Immature natural killer cell (primary cell): ENCODE measurements around the gene BST2. TPM values are rescaled to one million over a fixed set of nuclear protein-coding genes. Genes with fewer than 3 reads are reported as not detected.

Experiments used
- DNase-seq, 3 donors: peaks; one replicate each; pipeline ENCODE4 v3.0.0; 2022; ENCODE audit warnings: mixed read lengths in 1 of 3
- H3K27ac Mint-ChIP-seq, 6 donors: one replicate each; pipeline ENCODE4 v1.8.0; 2020; ENCODE audit warnings: mixed read lengths in 6 of 6, mild to moderate bottlenecking in 5 of 6, inconsistent platforms in 4 of 6, moderate library complexity in 3 of 6
- H3K27me3 Mint-ChIP-seq, 3 donors: one replicate each; pipeline ENCODE4 v1.8.0; 2020 to 2021; ENCODE audit warnings: low read depth in 3 of 3, mild to moderate bottlenecking in 3 of 3, mixed read lengths in 3 of 3, moderate library complexity in 3 of 3, inconsistent platforms in 1 of 3
- H3K36me3 Mint-ChIP-seq, 3 donors: one replicate each; pipeline ENCODE4 v1.8.0; 2020; ENCODE audit warnings: mixed read lengths in 3 of 3, inconsistent platforms in 2 of 3, mild to moderate bottlenecking in 2 of 3
- H3K4me1 Mint-ChIP-seq, 2 donors: one replicate each; pipeline ENCODE4 v1.8.0; 2020; ENCODE audit warnings: inconsistent platforms in 2 of 2, mild to moderate bottlenecking in 2 of 2, mixed read lengths in 2 of 2, moderate library complexity in 1 of 2
- H3K4me3 Mint-ChIP-seq, 5 donors: one replicate each; pipeline ENCODE4 v1.8.0; 2020; ENCODE audit warnings: mild to moderate bottlenecking in 5 of 5, mixed read lengths in 5 of 5, inconsistent platforms in 3 of 5, moderate library complexity in 3 of 5
- H3K9me3 Mint-ChIP-seq, 6 donors: one replicate each; pipeline ENCODE4 v1.8.0; 2020; ENCODE audit warnings: mild to moderate bottlenecking in 6 of 6, mixed read lengths in 6 of 6, inconsistent platforms in 4 of 6, moderate library complexity in 3 of 6
- polyA plus RNA-seq, 3 donors: library from polyadenylated mRNA; unstranded; fragments of 300-500 nt; fragmentation: Illumina TruSeq; gene quantifications; one replicate each; pipeline ENCODE4 v1.2.3, GENCODE V29; 2021

Gene BST2
- polyA plus RNA-seq, 3 donors from 2014 or later, result 326 to 394 (median 383) TPM

DNA sequence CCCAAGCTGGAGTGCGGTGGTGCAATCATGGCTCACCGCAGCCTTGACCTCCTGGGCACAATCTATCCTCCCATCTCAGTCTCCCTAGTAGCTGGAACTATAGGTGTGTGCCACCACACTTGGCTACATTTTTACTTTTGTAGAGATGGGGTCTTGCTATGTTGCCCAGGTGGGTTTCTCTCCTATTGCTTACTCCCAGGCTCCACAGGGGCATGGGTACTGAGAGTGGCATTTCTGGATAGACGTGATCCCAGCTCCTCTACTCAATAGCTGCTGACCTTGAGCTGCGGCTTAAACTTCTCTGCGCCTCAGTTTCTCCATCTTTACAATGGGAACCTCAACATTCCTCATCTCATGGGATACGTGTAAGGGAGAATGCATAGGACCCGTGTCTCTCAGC, 26.0 kb upstream of the BST2 start:
- Mint-ChIP-seq H3K27ac (no peak overlapping the region), H3K9me3 (no peaks in the 10 kb centered on the region), H3K27me3 (peaks cover 0 to 2% (median 2%) of the 10 kb centered on the region in 3 donors), H3K4me1 (no peaks in the 10 kb centered on the region), H3K36me3 (no peaks in the 10 kb centered on the region), H3K4me3 (no peak overlapping the region)
- no peak for DNase-seq

DNA sequence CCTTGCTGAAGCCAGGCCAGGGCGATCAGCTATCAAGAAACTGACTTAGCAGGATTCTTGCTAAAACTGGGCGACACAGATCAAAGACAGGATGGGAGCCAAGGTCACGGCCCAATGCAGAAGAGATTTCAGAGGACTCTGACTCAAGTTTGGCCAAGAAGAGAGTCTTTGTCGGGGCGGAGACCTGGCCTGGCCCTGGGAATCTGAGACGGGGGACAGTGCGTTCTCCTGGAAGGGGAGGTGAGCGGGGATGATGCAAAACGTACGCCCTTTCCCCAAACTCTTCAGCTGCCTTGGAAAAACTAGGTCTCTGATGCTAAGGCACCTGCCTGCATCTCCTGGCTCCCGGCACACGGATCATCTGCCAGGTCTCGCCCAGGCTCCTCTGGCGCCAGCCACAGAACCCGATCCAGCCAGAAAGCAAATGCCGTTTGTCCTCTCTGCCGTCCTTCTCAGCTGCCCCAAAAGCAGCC, 24.2 kb upstream of the BST2 start:
- H3K4me3 Mint-ChIP-seq, result no peak overlapping the region
- no peaks in the 10 kb centered on the region for H3K36me3 Mint-ChIP-seq
- peaks cover 0 to 1% of the 10 kb centered on the region in 2 donors for H3K4me1 Mint-ChIP-seq
- H3K27me3 Mint-ChIP-seq, result peaks cover 0 to 2% (median 2%) of the 10 kb centered on the region in 3 donors
- no peak for DNase-seq
- H3K9me3 Mint-ChIP-seq, result no peaks in the 10 kb centered on the region
- no peak overlapping the region for H3K27ac Mint-ChIP-seq

- Mint-ChIP-seq H3K36me3 (peaks cover 0 to 4% (median 4%) of the 10 kb centered on the region in 3 donors), H3K4me1 (peaks cover 10% of the 10 kb centered on the region in 2 donors), H3K4me3 (no peak overlapping the region), H3K9me3 (no peaks in the 10 kb centered on the region), H3K27me3 (peaks cover 0 to 2% (median 2%) of the 10 kb centered on the region in 3 donors), H3K27ac (no peak overlapping the region)
- DNase-seq, result peak in 2 of 3 donors; percentile 14 to 22
These were observed 19.4 kb upstream of the BST2 start for GRCh38 chr19:17424743-17425365.

DNA sequence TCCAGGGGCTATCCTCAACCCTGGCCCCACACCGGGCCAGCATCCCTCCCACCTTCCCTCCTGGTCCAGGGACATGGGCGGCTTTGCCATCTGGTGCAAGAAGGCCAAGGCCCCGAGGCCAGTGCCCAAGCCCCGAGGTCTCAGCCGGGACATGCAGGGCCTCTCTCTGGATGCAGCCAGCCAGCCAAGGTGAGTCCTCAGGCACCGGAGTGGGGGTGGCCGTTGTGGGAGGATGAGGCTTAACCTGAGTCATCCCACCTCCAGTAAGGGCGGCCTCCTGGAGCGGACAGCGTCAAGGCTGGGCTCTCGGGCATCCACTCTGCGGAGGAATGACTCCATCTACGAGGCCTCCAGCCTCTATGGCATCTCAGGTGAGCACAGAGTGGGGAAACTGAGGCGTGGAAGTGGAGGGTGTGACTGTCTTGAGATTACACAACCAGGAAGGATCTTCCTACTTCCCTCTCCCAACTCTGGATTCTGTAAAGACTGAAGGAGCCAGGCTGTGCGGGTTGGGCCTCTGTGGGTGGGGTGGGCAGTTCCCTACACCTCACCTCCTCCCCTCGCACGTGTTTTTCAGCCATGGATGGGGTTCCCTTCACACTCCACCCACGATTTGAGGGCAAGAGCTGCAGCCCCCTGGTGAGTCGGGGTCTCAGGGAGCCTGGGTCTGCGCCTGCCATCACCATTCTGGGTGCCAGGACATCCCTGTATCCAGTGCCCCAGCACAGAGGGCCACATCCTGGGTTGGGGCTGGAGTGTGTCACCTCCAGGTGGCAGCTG, 18.2 kb upstream of the BST2 start:
- peaks cover 0 to 4% (median 4%) of the 10 kb centered on the region in 3 donors for H3K36me3 Mint-ChIP-seq

GRCh38 chr19:17421942-17422341, 16.5 kb upstream of the BST2 start:
- Mint-ChIP-seq H3K9me3 (no peaks in the 10 kb centered on the region), H3K27ac (no peak overlapping the region)

More for the DNA sequence above, 18.2 kb upstream of the BST2 start:
- H3K9me3 Mint-ChIP-seq, result no peaks in the 10 kb centered on the region
- DNase-seq, result no peak
- no peak overlapping the region for H3K27ac Mint-ChIP-seq
- H3K4me3 Mint-ChIP-seq, result no peak overlapping the region
- H3K4me1 Mint-ChIP-seq, result peaks cover 18 to 22% of the 10 kb centered on the region in 2 donors
- peaks cover 0 to 9% (median 2%) of the 10 kb centered on the region in 3 donors for H3K27me3 Mint-ChIP-seq

DNA sequence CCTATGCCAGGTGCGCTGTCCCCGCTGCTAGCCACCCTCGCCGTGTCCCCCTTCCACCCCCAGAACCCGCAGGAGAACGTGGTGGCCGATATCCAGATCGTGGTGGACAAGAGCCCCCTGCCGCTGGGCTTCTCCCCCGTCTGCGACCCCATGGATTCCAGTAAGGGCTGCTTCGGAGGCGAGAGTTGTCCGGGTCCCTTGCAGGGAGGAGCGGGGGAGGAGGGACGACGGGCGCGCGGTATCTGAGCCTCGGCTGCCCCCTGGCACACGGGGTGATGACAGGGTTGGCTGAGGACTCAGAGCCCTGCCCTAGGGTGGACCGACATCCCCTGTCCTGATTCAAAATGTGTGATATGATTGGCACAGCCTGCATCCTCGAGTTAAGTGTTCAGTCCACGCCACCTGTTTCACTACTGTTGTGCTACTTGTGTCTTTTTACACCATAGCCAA, 15.1 kb upstream of the BST2 start:
- Mint-ChIP-seq H3K4me1 (peaks cover 18 to 22% of the 10 kb centered on the region in 2 donors), H3K27me3 (peaks cover 0 to 9% (median 2%) of the 10 kb centered on the region in 3 donors), H3K36me3 (peaks cover 4% of the 10 kb centered on the region in 3 donors), H3K27ac (peak overlapping the region in 5 of 6 donors; percentile 31 to 91 (median 77)), H3K4me3 (peak overlapping the region; percentile 82 to 97 (median 91)), H3K9me3 (no peaks in the 10 kb centered on the region)
- DNase-seq, result peak in 1 of 3 donors; percentile 14

More at GRCh38 chr19:17421942-17422341, 16.5 kb upstream of the BST2 start:
- peak overlapping the region in 1 of 5 donors; percentile 13 for H3K4me3 Mint-ChIP-seq
- DNase-seq, result no peak
- peaks cover 0 to 9% (median 2%) of the 10 kb centered on the region in 3 donors for H3K27me3 Mint-ChIP-seq
- H3K36me3 Mint-ChIP-seq, result peaks cover 1 to 4% (median 4%) of the 10 kb centered on the region in 3 donors
- H3K4me1 Mint-ChIP-seq, result peaks cover 18 to 22% of the 10 kb centered on the region in 2 donors

DNA sequence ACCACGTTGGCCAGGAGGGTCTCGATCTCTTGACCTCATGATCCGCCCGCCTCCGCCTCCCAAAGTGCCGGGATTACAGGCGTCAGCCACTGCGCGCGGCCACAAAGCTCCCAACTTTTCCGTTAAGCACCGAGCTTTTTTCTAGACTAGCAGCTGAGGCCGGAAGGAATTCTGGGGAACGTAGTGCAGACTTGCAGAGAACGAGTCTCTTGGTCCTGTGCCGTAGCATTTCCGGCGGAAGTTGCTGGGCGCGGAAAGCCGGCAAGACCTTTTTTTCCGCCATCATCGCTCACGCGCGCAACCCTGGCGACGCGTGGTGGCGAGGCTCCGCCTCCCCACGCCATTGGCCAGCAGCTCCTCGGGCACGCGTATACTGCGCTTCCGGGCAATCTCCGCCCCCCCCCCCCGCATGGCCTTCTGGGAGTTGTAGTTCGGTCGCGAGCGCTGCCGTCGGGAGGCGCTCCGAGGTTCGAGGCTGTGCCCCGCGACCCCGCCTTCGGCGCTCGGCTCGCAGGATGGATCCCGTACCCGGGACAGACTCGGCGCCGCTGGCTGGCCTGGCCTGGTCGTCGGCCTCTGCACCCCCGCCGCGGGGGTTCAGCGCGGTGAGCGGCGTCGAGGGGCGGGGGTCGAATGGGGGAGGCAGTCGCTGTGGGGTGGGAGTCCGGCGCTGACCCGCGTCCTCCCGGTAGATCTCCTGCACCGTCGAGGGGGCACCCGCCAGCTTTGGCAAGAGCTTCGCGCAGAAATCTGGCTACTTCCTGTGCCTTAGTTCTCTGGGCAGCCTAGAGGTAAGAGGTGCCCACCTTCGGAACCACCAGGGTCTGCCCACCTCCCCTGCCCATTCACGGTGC, 14.4 kb upstream of the BST2 start, which contains the start of gene MVB12A:
TSS of gene MVB12A (plus strand) at position 427 of the 854 bp plus-strand sequence. CDS start at position 516, 89 bp downstream.
- H3K4me3 Mint-ChIP-seq, result peak within 1 kb of the TSS; percentile 91 to 97 (median 96)
- peak; percentile 94 to 96 (median 96) for DNase-seq
- no peaks in the 10 kb centered on the region for H3K9me3 Mint-ChIP-seq
- peaks cover 18 to 22% of the 10 kb centered on the region in 2 donors for H3K4me1 Mint-ChIP-seq
- H3K36me3 Mint-ChIP-seq, result peaks cover 4 to 8% (median 4%) of the 10 kb centered on the region in 3 donors
- peak within 1 kb of the TSS; percentile 89 to 97 (median 94) for H3K27ac Mint-ChIP-seq
- H3K27me3 Mint-ChIP-seq, result peaks cover 0 to 9% (median 2%) of the 10 kb centered on the region in 3 donors

GRCh38 chr19:17419154-17419620, 13.8 kb upstream of the BST2 start:
- Mint-ChIP-seq H3K4me1 (peaks cover 16 to 22% of the 10 kb centered on the region in 2 donors), H3K27me3 (peaks cover 0 to 9% (median 2%) of the 10 kb centered on the region in 3 donors), H3K4me3 (peak overlapping the region; percentile 91 to 97 (median 96)), H3K9me3 (no peaks in the 10 kb centered on the region), H3K36me3 (peaks cover 4 to 13% (median 4%) of the 10 kb centered on the region in 3 donors), H3K27ac (peak overlapping the region; percentile 89 to 97 (median 94))
- no peak for DNase-seq

DNA sequence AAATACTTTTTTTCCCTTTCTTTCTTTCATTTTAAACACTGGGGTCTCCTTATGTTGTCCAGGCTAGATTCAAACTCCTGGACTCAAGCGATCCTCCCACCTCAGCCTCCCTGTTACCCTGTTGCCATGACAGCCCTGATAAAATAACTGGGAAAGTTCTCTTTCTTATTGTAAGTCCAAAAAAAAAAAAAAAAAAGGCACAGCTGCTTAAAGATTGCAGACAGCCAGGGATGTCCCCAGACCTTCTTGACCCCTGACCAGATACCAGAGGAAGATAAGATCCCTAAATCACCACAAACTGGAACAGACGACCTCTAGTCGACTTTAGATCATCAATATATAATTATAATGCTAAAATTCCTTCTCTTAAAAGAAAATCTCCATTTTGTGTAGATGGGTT, 13.3 kb upstream of the BST2 start:
- H3K4me1 Mint-ChIP-seq, result peaks cover 16 to 22% of the 10 kb centered on the region in 2 donors
- peaks cover 4 to 14% (median 4%) of the 10 kb centered on the region in 3 donors for H3K36me3 Mint-ChIP-seq
- peak overlapping the region in 5 of 6 donors; percentile 89 to 95 (median 94) for H3K27ac Mint-ChIP-seq

DNA sequence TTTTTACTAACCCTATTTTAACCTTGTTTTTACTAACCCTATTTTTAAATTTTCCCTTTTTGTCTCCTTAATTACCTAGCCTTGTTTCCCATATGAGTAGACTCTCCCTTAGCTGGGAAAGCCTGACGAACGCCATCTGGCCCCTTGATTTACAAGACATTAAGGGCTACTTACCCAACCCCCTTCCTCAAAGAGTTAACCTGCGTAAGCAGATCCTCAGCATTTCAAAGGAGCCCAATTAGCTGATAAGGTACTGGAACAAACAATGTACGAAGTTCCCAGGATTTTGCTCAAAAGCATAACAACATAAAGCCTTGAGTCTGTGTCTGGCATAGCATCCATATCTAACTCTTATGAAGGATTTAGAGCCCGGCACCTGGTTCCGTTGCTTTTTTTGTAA, 9.7 kb upstream of the BST2 start:
- DNase-seq, result no peak
- Mint-ChIP-seq H3K4me3 (peak overlapping the region in 1 of 5 donors; percentile 12), H3K9me3 (no peaks in the 10 kb centered on the region), H3K4me1 (peaks cover 15 to 23% of the 10 kb centered on the region in 2 donors), H3K36me3 (peaks cover 12 to 24% (median 12%) of the 10 kb centered on the region in 3 donors), H3K27ac (no peak overlapping the region), H3K27me3 (peaks cover 0 to 9% (median 0%) of the 10 kb centered on the region in 3 donors)

More for the DNA sequence above, 13.3 kb upstream of the BST2 start:
- DNase-seq, result no peak
- no peaks in the 10 kb centered on the region for H3K9me3 Mint-ChIP-seq
- peaks cover 0 to 9% (median 2%) of the 10 kb centered on the region in 3 donors for H3K27me3 Mint-ChIP-seq
- H3K4me3 Mint-ChIP-seq, result peak overlapping the region; percentile 91 to 97 (median 96)

DNA sequence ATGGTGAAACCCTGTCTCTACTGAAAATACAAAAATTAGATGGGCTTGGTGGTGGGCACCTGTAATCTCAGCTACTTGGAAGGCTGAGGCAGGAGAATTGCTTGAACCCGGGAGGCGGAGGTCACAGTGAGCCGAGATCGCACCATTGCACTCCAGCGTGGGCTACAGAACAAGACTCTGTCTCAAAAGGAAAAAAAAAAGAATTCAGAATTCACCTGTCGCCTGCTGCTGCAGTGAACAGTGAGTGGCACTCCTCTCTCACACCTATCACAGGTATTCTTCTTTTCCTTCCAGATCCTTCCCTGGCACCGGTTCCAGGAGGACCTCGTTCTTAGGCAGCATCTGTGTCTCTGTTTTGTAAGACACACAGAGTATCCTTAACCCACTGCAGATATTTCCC, 8.7 kb upstream of the BST2 start:
- peaks cover 0 to 2% (median 0%) of the 10 kb centered on the region in 3 donors for H3K27me3 Mint-ChIP-seq
- H3K27ac Mint-ChIP-seq, result no peak overlapping the region
- peaks cover 12 to 24% (median 12%) of the 10 kb centered on the region in 3 donors for H3K36me3 Mint-ChIP-seq
- no peaks in the 10 kb centered on the region for H3K9me3 Mint-ChIP-seq
- no peak for DNase-seq
- peaks cover 9 to 15% of the 10 kb centered on the region in 2 donors for H3K4me1 Mint-ChIP-seq
- H3K4me3 Mint-ChIP-seq, result no peak overlapping the region

DNA sequence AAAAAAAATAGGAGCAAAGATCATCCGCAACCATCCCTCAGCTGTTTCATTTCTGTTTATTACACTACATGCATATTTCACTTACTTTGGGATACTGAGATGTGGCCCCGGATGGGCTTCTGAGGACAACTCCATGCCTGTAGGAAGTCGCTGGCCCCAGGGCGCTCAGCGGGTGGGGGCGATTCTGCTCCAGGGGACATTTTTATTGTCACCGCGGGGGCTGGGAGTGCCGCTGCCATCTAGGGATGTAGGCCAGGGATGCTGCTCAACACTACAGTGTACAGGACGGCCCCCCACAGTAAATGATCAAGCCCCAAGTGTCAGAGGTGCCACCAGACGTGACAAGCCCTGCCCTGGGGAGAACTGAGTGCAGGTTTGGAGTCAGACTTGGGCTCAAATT, 6.4 kb upstream of the BST2 start:
- H3K27me3 Mint-ChIP-seq, result no peaks in the 10 kb centered on the region
- H3K36me3 Mint-ChIP-seq, result peaks cover 9 to 24% (median 12%) of the 10 kb centered on the region in 3 donors
- H3K4me1 Mint-ChIP-seq, result peaks cover 19 to 24% of the 10 kb centered on the region in 2 donors
- H3K9me3 Mint-ChIP-seq, result no peaks in the 10 kb centered on the region
- DNase-seq, result no peak
- no peak overlapping the region for H3K4me3 Mint-ChIP-seq
- H3K27ac Mint-ChIP-seq, result no peak overlapping the region

GRCh38 chr19:17409990-17410389, 4.6 kb upstream of the BST2 start:
- H3K36me3 Mint-ChIP-seq, result peaks cover 8 to 21% (median 12%) of the 10 kb centered on the region in 3 donors
- H3K4me3 Mint-ChIP-seq, result no peak overlapping the region
- peaks cover 35 to 41% of the 10 kb centered on the region in 2 donors for H3K4me1 Mint-ChIP-seq
- no peak overlapping the region for H3K27ac Mint-ChIP-seq
- no peak for DNase-seq
- no peaks in the 10 kb centered on the region for H3K9me3 Mint-ChIP-seq
- peaks cover 2 to 4% (median 4%) of the 10 kb centered on the region in 3 donors for H3K27me3 Mint-ChIP-seq
